Lower leg skin (tissue), 3 donors: Measurements from ENCODE around the gene CELSR3.

Experiments used
- POLR2A ChIP-seq, 2 donors: fragments of 450-650 bp; IDR thresholded peaks; one replicate each; pipeline ENCODE4 v1.6.1; 2016 to 2017; ENCODE audit warnings: antibody characterized with exemption in 2 of 2, mild to moderate bottlenecking in 1 of 2, moderate library complexity in 1 of 2
- TF ChIP-seq, protein P1 (sequence below), 3 donors: fragments of 450-650 bp; IDR thresholded peaks; one replicate each; pipeline ENCODE4 v1.5.1; 2016; ENCODE audit warnings: antibody characterized with exemption in 3 of 3, mild to moderate bottlenecking in 3 of 3, moderate library complexity in 2 of 3

DNA sequence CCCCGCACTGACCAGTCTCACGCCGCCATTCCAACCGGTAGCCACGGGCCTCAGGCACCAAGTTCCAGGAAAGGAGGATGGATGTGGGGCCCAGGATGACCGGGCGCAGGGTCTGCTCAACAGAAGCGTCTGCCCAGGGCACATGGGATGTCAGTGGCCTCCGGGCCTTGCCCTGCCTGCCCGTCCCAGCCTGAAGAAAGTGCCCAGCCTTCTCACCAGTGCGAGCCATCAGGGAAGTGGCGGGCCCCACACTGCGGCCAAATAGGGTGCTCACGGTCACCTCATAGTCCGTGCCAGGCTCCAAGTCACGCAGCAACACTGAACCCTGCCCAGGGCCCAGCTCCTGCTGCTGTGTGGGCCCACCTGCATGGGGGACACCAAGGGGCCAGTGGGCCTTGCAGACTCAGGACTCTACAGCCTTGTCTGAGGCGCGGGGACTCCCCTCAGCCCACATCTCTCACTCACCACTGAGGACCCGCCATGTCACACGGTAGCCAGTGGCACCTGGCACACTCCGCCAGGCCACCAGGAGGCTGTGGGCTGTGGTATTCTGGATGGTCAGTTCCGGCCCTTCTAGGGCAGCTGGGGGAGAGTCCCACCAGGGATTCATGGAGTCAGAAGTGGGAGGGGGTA is 70.7 kb downstream of the CELSR3 start:
- TF ChIP-seq, protein P1, sequence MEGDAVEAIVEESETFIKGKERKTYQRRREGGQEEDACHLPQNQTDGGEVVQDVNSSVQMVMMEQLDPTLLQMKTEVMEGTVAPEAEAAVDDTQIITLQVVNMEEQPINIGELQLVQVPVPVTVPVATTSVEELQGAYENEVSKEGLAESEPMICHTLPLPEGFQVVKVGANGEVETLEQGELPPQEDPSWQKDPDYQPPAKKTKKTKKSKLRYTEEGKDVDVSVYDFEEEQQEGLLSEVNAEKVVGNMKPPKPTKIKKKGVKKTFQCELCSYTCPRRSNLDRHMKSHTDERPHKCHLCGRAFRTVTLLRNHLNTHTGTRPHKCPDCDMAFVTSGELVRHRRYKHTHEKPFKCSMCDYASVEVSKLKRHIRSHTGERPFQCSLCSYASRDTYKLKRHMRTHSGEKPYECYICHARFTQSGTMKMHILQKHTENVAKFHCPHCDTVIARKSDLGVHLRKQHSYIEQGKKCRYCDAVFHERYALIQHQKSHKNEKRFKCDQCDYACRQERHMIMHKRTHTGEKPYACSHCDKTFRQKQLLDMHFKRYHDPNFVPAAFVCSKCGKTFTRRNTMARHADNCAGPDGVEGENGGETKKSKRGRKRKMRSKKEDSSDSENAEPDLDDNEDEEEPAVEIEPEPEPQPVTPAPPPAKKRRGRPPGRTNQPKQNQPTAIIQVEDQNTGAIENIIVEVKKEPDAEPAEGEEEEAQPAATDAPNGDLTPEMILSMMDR (IDR thresholded peaks at IDR 0.05) = no peak
- no peak for TF ChIP-seq POLR2A (IDR thresholded peaks at IDR 0.05)
